Gastrocnemius medialis (tissue), 4 donors: ENCODE data around the gene OSMR.

ENCODE experiments used
- CTCF ChIP-seq, 5 experiments: fragments of 450-650 bp in 3 of 5; fragments of 200-600 bp in 2 of 5; sonication (generic) in 2 of 5; IDR thresholded peaks in 4 of 5; conservative IDR thresholded peaks in 1 of 5; 1 replicate in 4 of 5; 2 replicates in 1 of 5; pipeline ENCODE4 v1.5.1; 2016 to 2019; ENCODE audit warnings: antibody characterized with exemption in 5 of 5, mild to moderate bottlenecking in 3 of 5, moderate library complexity in 3 of 5
- POLR2A ChIP-seq, 2 donors: fragments of 450-650 bp; IDR thresholded peaks; one replicate each; pipeline ENCODE4 v1.6.1; 2017; ENCODE audit warnings: antibody characterized with exemption in 2 of 2, mild to moderate bottlenecking in 2 of 2, moderate library complexity in 2 of 2

DNA sequence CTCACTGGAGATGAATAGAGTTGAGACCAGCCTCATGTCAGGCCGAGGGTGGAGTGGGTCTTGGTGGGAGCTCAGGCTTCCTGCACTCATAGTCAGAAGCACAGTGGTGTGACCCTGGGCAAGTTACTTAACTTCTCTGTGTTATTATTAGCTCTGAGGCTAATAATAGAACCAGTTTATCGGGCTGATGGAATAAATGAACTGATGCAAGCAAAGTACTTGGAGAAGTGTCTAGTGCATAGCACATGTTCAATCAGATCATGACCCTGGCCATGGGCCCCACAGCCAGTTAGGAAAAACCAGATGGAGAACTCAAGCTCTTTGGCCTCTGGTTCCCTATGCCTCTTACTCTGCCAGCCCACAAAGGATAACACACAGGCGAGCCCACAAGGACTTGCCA, 45.3 kb upstream of the OSMR start:
- TF ChIP-seq CTCF (IDR thresholded peaks at IDR 0.05 in 4 of 5, conservative IDR thresholded peaks at IDR 0.05 in 1 of 5) (no peak), POLR2A (IDR thresholded peaks at IDR 0.05) (no peak)
